ENCODE measurements around the gene NBPF9.
"Not testable (repeated sequence)": the region's sequence is repeated elsewhere in the genome, so short reads cannot be mapped to it uniquely, and the experiment has no call there.

NBPF9 gene

DNA sequence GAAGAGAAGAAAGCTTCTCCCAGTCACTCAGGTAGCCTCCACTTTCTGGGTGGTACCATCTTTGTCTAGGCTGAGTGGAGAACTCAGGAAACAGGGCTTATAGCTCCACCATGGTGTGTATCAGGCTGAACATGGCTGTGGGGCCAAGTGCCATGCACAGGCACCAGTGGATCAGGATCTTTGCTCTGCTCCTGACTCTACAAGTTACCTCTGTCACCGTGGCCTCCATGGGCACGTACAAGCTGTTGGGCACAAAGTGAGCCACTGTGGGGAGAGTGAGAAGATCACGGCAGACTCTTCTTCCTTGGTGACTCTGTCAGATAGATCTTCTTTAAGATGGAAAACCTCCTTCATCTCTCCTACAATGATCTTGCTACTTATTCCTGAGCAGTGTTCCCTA lies 93.6 kb downstream of the NBPF9 start:
- DNase-seq, result not testable (repeated sequence)

DNA sequence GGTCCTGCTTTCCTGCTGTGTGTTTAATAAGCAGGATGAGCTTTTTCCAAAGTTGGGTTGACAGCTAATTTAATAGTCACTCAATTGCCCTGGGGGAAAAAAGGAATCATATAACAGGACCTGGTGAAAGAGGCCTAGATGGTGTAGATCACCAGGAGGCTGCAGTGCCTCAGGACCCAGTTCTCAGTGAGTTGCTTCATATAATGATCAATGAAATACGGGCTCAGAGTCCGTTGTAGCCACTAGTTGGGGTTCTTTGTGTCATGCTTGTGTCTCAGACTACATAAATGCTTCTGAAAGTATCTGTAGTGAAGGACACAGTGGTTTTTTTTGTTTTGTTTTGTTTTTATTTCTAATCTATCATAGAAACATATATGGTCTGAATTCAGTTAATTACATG lies 94.6 kb downstream of the NBPF9 start:
- not testable (repeated sequence) for DNase-seq

DNA sequence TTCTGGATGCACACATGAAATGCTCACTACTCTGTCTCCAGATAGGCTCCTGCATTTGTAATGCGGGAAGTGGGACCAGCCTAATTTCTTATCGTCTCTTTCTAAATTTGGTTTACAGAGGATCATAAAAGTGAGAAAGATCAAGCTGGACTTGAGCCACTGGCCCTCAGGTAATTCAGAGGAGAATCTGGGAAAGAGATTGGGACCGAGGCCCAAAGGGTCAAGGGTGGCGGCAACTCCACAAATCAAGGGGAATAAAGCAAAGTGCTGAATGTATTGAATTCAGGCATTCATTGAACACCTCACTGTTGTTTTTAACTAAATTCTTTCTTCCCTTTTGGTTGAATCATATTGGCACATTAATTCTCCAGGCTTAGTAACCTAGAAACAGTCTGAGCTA lies 95.0 kb downstream of the NBPF9 start:
- DNase-seq, result not testable (repeated sequence)

Data from COR-L47 (cell line).